WTC11 (cell line): ENCODE data around the gene BMPR1B. TPM values are rescaled to one million over a fixed set of nuclear protein-coding genes. Genes with fewer than 3 reads are reported as not detected.
A peak's percentile ranks its signal among the peaks of the same experiment; 100 is the strongest.

ENCODE experiments used
- ATAC-seq: fragments of 200-7000 bp; cut with Tn5 transposase; 2 replicates; pipeline ENCODE4 v1.10.0; 2021; ENCODE audit warnings: mild to moderate bottlenecking, moderate library complexity
- CTCF ChIA-PET: fragments of 300-600 bp; sonication (Branson Sonifier 250); formaldehyde crosslinking; loops from one replicate; lab custom pipeline; 2021; ENCODE audit warnings: antibody characterized with exemption; lab: Charles Lee
- POLR2A ChIA-PET: fragments of 350-600 bp; sonication (Branson Sonifier 250); formaldehyde crosslinking; loops from one replicate; lab custom pipeline; 2021; ENCODE audit warnings: antibody characterized with exemption; lab: Charles Lee
- DNase-seq: peaks from one replicate; pipeline ENCODE4 v3.0.0; 2021; ENCODE audit warnings: low spot score
- H3K27ac Mint-ChIP-seq: 2 replicates; pipeline ENCODE4 v1.8.0; 2021; ENCODE audit warnings: mixed read lengths
- H3K27me3 Mint-ChIP-seq: 2 replicates; pipeline ENCODE4 v1.8.0; 2021; ENCODE audit warnings: low read depth, mild to moderate bottlenecking, moderate library complexity, mixed read lengths
- H3K36me3 Mint-ChIP-seq: 2 replicates; pipeline ENCODE4 v1.8.0; 2021; ENCODE audit warnings: mixed read lengths
- H3K4me1 Mint-ChIP-seq: 2 replicates; pipeline ENCODE4 v1.8.0; 2022; ENCODE audit warnings: mixed read lengths
- H3K4me3 Mint-ChIP-seq: 2 replicates; pipeline ENCODE4 v1.8.0; 2021; ENCODE audit warnings: mild to moderate bottlenecking, moderate library complexity, mixed read lengths
- H3K9me3 Mint-ChIP-seq: 2 replicates; pipeline ENCODE4 v1.8.0; 2021; ENCODE audit warnings: mixed read lengths
- FOXK1 ChIP-seq: sonication (generic); formaldehyde crosslinking; IDR thresholded peaks from 2 replicates; pipeline ENCODE4 v1.8.0; 2022; ENCODE audit warnings: mild to moderate bottlenecking, moderate library complexity, missing genetic modification reagents
- GTF2I ChIP-seq: fragments of 250-450 bp; sonication (Bioruptor Pico); conservative IDR thresholded peaks from 2 replicates; pipeline ENCODE4 v1.4.0; 2021; ENCODE audit warnings: mild to moderate bottlenecking
- RORB ChIP-seq: fragments of 250-450 bp; sonication (Bioruptor Pico); IDR thresholded peaks from 2 replicates; pipeline ENCODE4 v1.9.0; 2021; ENCODE audit warnings: mild to moderate bottlenecking
- TCF7 ChIP-seq: sonication (generic); formaldehyde crosslinking; IDR thresholded peaks from 2 replicates; pipeline ENCODE4 v1.8.0; 2022; ENCODE audit warnings: mild to moderate bottlenecking, low read depth, missing genetic modification reagents, moderate library complexity
- TEAD1 ChIP-seq: sonication (generic); formaldehyde crosslinking; IDR thresholded peaks from 2 replicates; pipeline ENCODE4 v1.8.0; 2022; ENCODE audit warnings: mild to moderate bottlenecking, missing genetic modification reagents
- total RNA-seq: library from RNA; stranded (reverse); gene quantifications from 3 replicates; pipeline ENCODE4 v1.2.3, GENCODE V29; 2021
- TF ChIP-seq, protein P1 (sequence below): fragments of 250-450 bp; sonication (Bioruptor Pico); conservative IDR thresholded peaks from 2 replicates; pipeline ENCODE4 v1.9.0; 2021; ENCODE audit warnings: mild to moderate bottlenecking
- TF ChIP-seq, protein P2 (sequence below): sonication (generic); formaldehyde crosslinking; IDR thresholded peaks from 2 replicates; pipeline ENCODE4 v1.8.0; 2023; ENCODE audit warnings: missing genetic modification reagents, mild to moderate bottlenecking, borderline replicate concordance
- TF ChIP-seq, protein P3 (sequence below): fragments of 250-450 bp; sonication (Bioruptor Pico); IDR thresholded peaks from 2 replicates; pipeline ENCODE4 v1.9.0; 2021; ENCODE audit warnings: mild to moderate bottlenecking
- TF ChIP-seq, protein P4 (sequence below): sonication (generic); formaldehyde crosslinking; IDR thresholded peaks from 2 replicates; pipeline ENCODE4 v1.8.1; 2023; ENCODE audit warnings: mild to moderate bottlenecking, missing genetic modification reagents, borderline replicate concordance

Gene BMPR1B
- total RNA-seq, 1 experiment from 2014 or later = 0.77 TPM

DNA sequence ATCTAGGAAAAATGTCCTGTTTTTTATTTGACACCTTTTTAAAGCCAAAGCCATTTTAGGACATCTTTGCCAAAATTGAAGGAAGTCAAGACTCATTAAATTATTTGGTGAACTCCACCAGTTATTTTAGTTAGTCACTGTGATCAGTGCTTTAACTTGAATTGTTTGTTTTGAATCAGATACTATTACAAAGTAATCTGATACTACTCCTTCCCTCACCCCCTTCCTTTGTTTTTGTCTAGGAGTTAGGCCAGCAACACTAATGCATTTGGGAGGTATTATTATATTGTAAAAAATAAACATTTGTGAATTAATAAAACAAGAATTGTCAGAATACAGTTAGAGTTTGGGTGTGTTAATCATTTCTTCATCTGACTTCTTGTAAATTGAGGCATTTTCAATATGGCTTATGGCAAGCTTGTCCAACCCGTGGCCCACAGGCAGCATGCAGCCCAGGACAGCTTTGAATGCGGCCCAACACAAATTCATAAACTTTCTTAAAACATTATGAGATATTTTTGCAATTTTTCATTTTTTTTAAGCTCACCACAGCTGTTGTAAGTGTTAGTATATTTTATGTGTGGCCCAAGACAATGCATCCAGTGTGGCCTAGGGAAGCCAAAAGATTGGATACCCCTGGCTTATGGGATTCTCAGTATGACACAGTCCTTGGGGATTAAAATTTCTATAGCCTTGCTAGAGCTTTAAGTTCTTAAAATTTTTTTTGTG lies 182.2 kb downstream of the BMPR1B start (continued):
- TF ChIP-seq, protein P1, sequence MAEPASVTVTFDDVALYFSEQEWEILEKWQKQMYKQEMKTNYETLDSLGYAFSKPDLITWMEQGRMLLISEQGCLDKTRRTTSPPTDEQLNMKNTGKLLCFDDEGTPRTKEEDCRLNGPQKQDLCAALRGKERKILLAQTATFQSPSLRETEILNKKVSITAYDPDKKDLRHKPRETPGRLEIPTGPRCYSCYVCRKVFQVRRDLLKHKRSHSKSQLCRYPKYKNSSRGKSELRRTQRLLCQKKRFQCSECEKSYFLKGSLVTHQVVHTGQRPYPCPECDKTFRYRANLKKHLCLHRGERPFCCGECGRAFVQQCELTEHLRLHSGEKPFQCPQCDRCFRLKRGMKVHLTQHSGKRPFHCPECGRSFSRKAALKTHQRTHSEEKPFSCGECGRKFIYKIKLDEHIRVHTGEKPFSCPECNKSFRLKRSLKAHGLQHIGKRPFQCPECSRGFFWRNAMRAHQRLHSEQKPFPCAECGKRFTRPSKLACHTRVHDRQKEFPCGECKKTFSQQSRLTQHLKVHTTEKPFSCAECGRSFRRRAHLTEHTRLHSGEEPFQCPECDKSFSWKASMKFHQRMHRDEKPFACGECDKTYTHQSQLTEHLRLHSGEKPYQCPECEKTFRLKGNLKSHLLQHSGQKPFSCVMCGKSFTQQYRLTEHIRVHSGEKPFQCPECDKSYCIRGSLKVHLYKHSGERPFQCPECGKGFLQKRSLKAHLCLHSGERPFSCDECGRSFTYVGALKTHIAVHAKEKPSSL = no peak
- TF ChIP-seq, protein P2, sequence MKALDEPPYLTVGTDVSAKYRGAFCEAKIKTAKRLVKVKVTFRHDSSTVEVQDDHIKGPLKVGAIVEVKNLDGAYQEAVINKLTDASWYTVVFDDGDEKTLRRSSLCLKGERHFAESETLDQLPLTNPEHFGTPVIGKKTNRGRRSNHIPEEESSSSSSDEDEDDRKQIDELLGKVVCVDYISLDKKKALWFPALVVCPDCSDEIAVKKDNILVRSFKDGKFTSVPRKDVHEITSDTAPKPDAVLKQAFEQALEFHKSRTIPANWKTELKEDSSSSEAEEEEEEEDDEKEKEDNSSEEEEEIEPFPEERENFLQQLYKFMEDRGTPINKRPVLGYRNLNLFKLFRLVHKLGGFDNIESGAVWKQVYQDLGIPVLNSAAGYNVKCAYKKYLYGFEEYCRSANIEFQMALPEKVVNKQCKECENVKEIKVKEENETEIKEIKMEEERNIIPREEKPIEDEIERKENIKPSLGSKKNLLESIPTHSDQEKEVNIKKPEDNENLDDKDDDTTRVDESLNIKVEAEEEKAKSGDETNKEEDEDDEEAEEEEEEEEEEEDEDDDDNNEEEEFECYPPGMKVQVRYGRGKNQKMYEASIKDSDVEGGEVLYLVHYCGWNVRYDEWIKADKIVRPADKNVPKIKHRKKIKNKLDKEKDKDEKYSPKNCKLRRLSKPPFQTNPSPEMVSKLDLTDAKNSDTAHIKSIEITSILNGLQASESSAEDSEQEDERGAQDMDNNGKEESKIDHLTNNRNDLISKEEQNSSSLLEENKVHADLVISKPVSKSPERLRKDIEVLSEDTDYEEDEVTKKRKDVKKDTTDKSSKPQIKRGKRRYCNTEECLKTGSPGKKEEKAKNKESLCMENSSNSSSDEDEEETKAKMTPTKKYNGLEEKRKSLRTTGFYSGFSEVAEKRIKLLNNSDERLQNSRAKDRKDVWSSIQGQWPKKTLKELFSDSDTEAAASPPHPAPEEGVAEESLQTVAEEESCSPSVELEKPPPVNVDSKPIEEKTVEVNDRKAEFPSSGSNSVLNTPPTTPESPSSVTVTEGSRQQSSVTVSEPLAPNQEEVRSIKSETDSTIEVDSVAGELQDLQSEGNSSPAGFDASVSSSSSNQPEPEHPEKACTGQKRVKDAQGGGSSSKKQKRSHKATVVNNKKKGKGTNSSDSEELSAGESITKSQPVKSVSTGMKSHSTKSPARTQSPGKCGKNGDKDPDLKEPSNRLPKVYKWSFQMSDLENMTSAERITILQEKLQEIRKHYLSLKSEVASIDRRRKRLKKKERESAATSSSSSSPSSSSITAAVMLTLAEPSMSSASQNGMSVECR = no peak
- no peak for TF ChIP-seq GTF2I (CRISPR knock-in tag)
- TF ChIP-seq FOXK1 (CRISPR knock-in tag) = no peak
- TF ChIP-seq TCF7 (CRISPR knock-in tag) = no peak
- TF ChIP-seq, protein P3, sequence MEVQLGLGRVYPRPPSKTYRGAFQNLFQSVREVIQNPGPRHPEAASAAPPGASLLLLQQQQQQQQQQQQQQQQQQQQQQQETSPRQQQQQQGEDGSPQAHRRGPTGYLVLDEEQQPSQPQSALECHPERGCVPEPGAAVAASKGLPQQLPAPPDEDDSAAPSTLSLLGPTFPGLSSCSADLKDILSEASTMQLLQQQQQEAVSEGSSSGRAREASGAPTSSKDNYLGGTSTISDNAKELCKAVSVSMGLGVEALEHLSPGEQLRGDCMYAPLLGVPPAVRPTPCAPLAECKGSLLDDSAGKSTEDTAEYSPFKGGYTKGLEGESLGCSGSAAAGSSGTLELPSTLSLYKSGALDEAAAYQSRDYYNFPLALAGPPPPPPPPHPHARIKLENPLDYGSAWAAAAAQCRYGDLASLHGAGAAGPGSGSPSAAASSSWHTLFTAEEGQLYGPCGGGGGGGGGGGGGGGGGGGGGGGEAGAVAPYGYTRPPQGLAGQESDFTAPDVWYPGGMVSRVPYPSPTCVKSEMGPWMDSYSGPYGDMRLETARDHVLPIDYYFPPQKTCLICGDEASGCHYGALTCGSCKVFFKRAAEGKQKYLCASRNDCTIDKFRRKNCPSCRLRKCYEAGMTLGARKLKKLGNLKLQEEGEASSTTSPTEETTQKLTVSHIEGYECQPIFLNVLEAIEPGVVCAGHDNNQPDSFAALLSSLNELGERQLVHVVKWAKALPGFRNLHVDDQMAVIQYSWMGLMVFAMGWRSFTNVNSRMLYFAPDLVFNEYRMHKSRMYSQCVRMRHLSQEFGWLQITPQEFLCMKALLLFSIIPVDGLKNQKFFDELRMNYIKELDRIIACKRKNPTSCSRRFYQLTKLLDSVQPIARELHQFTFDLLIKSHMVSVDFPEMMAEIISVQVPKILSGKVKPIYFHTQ = no peak
- TF ChIP-seq, protein P4, sequence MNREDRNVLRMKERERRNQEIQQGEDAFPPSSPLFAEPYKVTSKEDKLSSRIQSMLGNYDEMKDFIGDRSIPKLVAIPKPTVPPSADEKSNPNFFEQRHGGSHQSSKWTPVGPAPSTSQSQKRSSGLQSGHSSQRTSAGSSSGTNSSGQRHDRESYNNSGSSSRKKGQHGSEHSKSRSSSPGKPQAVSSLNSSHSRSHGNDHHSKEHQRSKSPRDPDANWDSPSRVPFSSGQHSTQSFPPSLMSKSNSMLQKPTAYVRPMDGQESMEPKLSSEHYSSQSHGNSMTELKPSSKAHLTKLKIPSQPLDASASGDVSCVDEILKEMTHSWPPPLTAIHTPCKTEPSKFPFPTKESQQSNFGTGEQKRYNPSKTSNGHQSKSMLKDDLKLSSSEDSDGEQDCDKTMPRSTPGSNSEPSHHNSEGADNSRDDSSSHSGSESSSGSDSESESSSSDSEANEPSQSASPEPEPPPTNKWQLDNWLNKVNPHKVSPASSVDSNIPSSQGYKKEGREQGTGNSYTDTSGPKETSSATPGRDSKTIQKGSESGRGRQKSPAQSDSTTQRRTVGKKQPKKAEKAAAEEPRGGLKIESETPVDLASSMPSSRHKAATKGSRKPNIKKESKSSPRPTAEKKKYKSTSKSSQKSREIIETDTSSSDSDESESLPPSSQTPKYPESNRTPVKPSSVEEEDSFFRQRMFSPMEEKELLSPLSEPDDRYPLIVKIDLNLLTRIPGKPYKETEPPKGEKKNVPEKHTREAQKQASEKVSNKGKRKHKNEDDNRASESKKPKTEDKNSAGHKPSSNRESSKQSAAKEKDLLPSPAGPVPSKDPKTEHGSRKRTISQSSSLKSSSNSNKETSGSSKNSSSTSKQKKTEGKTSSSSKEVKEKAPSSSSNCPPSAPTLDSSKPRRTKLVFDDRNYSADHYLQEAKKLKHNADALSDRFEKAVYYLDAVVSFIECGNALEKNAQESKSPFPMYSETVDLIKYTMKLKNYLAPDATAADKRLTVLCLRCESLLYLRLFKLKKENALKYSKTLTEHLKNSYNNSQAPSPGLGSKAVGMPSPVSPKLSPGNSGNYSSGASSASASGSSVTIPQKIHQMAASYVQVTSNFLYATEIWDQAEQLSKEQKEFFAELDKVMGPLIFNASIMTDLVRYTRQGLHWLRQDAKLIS (CRISPR knock-in tag) = no peak
- TF ChIP-seq RORB (CRISPR knock-in tag) = no peak

DNA sequence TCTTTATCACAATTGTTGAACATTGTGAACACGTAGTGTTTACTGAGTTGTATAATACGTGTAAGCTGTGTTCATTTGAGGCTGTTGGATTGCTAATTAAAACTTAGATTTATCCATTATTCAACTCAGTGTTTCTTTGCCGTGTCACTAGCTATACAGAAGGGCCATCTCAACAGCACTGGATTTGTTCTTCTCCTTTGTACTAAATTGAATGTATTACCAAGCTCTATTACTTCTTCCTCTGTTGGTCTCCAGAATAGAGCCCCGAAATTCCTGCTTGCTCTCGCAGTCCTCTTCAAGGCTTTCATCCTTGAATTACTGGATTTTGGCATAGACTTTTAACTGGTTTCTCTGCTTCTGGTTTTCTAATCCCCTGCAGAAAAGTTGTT lies 182.8 kb downstream of the BMPR1B start:
- Mint-ChIP-seq H3K36me3 (no peaks in the 10 kb centered on the region), H3K27ac (peak overlapping the region; percentile 62; the same call in 1 of the 2 replicates), H3K4me1 (peaks cover 18% of the 10 kb centered on the region), H3K9me3 (no peaks in the 10 kb centered on the region), H3K27me3 (no peaks in the 10 kb centered on the region), H3K4me3 (no peak overlapping the region)
- DNase-seq (no peak), ATAC-seq (no peak)
- ChIA-PET CTCF (no interaction called here), POLR2A (no interaction called here)
- TF ChIP-seq RORB (CRISPR knock-in tag) = no peak

DNA sequence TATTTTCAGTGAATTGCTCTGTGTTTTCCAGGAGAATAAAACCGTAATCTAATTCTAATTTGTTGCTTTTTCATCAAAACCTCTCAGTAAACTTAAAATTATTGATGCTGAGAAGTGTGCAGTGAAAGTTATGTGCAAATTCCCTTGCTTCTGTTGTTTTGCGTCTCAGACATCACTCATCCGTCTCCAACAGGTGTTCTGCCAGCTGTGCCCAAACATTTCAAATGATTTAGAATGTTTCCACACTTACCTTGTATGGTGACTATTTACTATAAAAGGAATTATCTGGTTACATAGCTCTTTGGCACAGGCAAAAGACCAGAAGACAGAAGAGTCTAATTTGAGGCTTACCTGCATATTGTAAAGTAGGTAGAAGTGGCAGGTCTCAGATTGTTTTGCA lies 184.0 kb downstream of the BMPR1B start:
- Mint-ChIP-seq H3K27ac (no peak overlapping the region), H3K36me3 (no peaks in the 10 kb centered on the region), H3K27me3 (no peaks in the 10 kb centered on the region), H3K4me3 (no peak overlapping the region), H3K9me3 (no peaks in the 10 kb centered on the region), H3K4me1 (peaks cover 16% of the 10 kb centered on the region)
- CTCF ChIA-PET = no interaction called here
- DNase-seq = no peak
- ATAC-seq = no peak
- TF ChIP-seq TEAD1 (CRISPR knock-in tag) = no peak
- POLR2A ChIA-PET = no interaction called here
